ENCODE results near the gene ZDHHC5.
"Not testable (repeated sequence)": the region's sequence is repeated elsewhere in the genome, so short reads cannot be mapped to it uniquely, and the experiment has no call there.

DNA sequence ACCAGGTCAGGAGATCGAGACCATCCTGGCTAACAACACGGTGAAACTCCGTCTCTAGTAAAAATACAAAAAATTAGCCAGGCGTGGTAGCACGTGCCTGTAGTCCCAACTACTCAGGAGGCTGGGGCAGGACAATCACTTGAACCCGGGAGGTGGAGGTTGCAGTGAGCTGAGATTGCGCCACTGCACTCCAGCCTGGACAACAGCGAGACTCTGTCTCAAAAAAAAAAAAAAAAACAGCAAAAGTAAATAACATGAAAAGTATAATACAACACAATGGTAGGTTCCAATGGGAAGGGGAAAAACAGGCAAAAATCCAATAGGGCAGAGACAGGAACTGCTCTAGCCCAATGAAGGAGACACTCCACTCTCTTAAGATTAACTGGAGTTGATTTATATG lies 37.5 kb downstream of the ZDHHC5 start:
- TF ChIP-seq, protein P1, sequence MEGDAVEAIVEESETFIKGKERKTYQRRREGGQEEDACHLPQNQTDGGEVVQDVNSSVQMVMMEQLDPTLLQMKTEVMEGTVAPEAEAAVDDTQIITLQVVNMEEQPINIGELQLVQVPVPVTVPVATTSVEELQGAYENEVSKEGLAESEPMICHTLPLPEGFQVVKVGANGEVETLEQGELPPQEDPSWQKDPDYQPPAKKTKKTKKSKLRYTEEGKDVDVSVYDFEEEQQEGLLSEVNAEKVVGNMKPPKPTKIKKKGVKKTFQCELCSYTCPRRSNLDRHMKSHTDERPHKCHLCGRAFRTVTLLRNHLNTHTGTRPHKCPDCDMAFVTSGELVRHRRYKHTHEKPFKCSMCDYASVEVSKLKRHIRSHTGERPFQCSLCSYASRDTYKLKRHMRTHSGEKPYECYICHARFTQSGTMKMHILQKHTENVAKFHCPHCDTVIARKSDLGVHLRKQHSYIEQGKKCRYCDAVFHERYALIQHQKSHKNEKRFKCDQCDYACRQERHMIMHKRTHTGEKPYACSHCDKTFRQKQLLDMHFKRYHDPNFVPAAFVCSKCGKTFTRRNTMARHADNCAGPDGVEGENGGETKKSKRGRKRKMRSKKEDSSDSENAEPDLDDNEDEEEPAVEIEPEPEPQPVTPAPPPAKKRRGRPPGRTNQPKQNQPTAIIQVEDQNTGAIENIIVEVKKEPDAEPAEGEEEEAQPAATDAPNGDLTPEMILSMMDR (conservative IDR thresholded peaks at IDR 0.05; ENCODE audit: low read length), result not testable (repeated sequence)
- TF ChIP-seq EZH2phosphoT487 (IDR thresholded peaks at IDR 0.05; ENCODE audit: borderline replicate concordance), result not testable (repeated sequence)
